Mucosa of stomach (tissue), 1 donor: Measurements from ENCODE around the gene GARS1.

Experiments used
- H3K27me3 ChIP-seq: one replicate; pipeline ENCODE4 v1.7.0; 2013; ENCODE audit warnings: mild to moderate bottlenecking, low read length; ENCODE audit not compliant: control insufficient read depth, insufficient read depth
- H3K36me3 ChIP-seq: one replicate; pipeline ENCODE4 v1.7.0; 2013; ENCODE audit warnings: low read length; ENCODE audit not compliant: control insufficient read depth, insufficient read depth
- H3K4me1 ChIP-seq: one replicate; pipeline ENCODE4 v1.7.0; 2013; ENCODE audit warnings: mild to moderate bottlenecking, low read length; ENCODE audit not compliant: control insufficient read depth, insufficient read depth
- H3K4me3 ChIP-seq: one replicate; pipeline ENCODE4 v1.7.0; 2013; ENCODE audit warnings: low read length
- H3K9ac ChIP-seq: one replicate; pipeline ENCODE4 v1.7.0; 2013; ENCODE audit warnings: mild to moderate bottlenecking, low read length, moderate library complexity
- H3K9me3 ChIP-seq: one replicate; pipeline ENCODE4 v1.7.0; 2013; ENCODE audit warnings: mild to moderate bottlenecking, low read length, moderate library complexity; ENCODE audit not compliant: control insufficient read depth
- donor health status: Pancreatic carcinoma.

Gene GARS1

GRCh38 chr7:30682212-30683083 lies 87.8 kb downstream of the GARS1 start, which contains the start of gene CRHR2:
Gene CRHR2 (minus strand): TSS chr7:30682456. CDS start chr7:30682280, 176 bp downstream.
- Histone ChIP-seq H3K9me3 (no peaks in the 10 kb centered on the region), H3K9ac (no peak within 1 kb of the TSS), H3K36me3 (no peaks in the 10 kb centered on the region), H3K4me1 (peaks cover 8% of the 10 kb centered on the region), H3K4me3 (no peak within 1 kb of the TSS), H3K27me3 (peaks cover 62% of the 10 kb centered on the region)

DNA sequence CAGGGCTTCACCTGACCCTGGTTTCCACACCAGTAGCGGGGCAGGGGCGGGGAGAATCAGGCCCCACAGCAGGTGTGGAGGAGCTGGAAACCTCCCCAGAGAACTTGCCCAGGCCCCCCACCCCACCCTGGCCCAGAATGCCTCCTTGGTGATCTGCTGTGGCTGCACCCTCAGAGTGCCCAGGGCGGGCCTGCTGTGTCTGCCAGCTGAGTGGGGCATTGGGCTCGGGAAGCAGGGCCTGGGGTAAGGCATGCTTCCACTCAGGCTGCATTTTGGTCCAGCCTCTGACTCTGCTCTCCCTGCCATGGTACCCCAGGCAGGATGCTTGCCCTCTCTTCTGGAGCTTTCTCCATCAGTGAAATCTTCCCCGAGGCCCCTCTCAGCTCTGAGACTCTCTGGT lies 88.6 kb downstream of the GARS1 start:
- H3K4me3 ChIP-seq: no peak overlapping the region
- no peaks in the 10 kb centered on the region for H3K9me3 ChIP-seq
- peaks cover 10% of the 10 kb centered on the region for H3K4me1 ChIP-seq
- no peaks in the 10 kb centered on the region for H3K36me3 ChIP-seq
- no peak overlapping the region for H3K9ac ChIP-seq
- H3K27me3 ChIP-seq: peaks cover 62% of the 10 kb centered on the region
